ENCODE measurements around the gene TAF9B.
"Not testable (repeated sequence)": the region's sequence is repeated elsewhere in the genome, so short reads cannot be mapped to it uniquely, and the experiment has no call there.

The TAF9B gene, protein sequence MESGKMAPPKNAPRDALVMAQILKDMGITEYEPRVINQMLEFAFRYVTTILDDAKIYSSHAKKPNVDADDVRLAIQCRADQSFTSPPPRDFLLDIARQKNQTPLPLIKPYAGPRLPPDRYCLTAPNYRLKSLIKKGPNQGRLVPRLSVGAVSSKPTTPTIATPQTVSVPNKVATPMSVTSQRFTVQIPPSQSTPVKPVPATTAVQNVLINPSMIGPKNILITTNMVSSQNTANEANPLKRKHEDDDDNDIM

DNA sequence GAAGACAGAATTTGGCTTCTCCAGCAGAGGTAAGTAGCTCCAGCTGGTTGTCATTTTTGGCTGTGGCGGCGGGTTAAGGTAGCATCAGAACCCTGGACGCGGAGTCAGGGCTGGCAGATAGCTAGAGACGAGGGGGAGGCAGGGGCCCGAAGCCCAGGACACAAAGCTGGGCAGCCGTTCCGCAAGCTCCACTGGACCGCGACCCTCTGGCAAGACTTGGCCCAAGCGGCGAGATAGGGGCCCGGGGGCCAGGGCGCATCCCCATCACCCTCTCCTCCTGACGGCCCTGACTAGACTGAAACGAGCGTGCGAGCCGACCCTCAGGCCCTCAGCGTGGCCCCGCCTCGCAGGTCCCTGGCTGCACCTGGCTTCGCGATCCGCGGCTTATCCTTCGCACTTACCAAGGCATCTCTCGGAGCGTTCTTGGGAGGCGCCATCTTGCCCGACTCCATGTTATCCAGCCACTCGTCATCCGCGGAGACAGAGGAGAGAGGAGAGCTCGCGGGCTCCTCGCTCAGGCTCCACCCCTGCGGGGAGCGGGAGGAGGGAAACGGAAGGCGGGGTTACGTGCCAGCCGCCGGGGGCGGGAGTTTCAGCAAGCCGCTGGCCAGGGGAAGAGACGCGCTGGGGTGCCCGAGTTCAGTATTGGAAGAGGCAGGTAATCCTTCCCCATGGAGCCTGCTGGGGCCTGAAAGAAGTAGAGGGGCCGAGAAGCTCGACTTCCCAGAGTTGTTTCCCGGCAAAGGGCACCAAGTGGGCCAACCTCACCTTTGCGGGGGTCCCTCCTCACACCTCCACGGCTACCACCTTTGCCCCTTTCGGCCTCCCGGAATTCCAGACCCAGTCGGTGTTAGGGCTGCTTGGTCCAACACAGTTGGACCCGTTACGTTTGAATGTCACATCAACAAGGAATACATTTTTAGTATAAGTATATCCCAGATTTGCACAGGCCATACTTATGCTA, at the start of gene TAF9B:
TSS of gene TAF9B (minus strand) at position 491 of the 964 bp plus-strand sequence. CDS start at position 452, 39 bp downstream.
- DNase-seq (ENCODE audit: low read depth in 2 of 2), result peak; percentile 60 to 66

- no peak for DNase-seq (ENCODE audit: low read depth in 2 of 2)
Measured at GRCh38 chrX:78182881-78183280, 43.4 kb upstream of the TAF9B start.

DNA sequence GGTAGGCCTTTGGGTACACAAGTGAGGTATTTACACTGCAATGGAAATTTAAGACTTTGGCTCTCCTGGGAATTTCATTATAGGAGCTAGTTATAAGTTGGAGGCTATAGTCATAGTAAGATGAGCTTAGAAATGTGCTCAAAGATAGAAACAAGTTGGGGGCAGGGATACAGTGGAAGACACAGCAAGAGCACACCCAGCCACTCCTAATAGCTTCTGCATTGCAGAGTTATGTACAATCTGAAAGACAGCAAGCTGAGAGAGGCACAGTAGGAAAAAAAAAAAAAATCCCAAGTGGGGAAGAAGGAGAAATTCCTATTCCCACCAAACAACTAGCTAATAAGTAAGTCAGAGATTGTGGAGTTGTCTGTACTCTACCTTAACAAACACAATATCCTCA, 41.9 kb upstream of the TAF9B start:
- no peak for DNase-seq (ENCODE audit: low read depth in 2 of 2)

- no peak for DNase-seq (ENCODE audit: low read depth in 2 of 2)
Measured at GRCh38 chrX:78168065-78168464, 28.6 kb upstream of the TAF9B start.

DNA sequence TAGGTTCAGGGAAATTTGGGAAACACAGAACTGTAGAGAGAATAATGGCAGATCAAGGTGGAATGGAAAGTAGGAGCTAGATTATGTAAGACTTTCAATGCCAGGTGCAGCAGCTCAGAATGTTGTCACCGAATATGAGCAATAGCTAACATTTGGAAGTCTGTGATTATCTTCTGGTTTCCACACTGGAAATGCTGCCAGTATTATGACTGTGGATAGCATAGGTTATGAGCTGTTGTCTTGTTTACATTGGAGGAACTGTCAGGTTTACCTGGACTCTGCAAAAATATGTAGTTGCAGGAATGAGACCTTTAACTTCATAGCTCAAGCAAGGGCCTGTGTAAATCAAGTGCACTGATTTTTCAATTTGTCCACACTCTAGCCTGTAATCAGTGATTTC, 26.0 kb upstream of the TAF9B start:
- DNase-seq (ENCODE audit: low read depth in 2 of 2), result no peak

- not testable (repeated sequence) for DNase-seq (ENCODE audit: low read depth in 2 of 2)
Measured at GRCh38 chrX:78163175-78163574, 23.7 kb upstream of the TAF9B start.

DNA sequence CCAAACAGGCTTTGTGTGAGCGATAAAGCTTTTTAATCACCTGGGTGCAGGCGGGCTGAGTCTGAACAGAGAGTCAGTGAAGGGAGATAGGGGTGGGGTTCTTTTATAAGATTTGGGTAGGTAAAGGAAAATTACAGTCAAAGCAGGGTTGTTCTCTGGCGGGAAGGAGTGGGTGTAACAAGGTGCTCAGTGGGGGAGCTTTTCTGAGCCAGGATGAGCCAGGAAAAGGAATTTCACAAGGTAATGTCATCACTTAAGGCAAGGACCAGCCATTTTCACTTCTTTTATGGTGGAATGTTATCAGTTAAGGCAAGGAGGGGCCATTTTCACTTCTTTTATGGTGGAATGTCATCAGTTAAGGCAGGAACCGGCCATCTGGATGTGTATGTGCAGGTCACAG, 21.3 kb upstream of the TAF9B start:
- DNase-seq (ENCODE audit: low read depth in 2 of 2), result not testable (repeated sequence)

DNA sequence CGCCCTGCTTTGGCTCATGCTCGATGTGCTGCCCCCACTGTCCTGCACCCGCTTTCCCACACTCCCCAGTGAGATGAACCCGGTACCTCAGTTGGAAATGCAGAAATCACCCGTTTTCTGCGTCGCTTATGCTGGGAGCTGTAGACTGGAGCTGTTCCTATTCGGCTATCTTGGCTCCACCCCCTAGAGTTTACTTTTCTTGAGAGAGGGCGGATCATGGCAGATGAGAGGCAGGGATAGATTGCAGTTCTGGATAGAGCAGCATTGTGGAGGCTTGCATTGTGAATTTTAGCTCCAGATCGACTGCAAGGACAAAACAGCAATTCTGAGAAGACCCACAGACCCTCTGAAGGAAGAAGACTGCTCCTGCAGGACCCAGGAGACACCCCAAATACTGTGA, 18.4 kb upstream of the TAF9B start:
- not testable (repeated sequence) for DNase-seq (ENCODE audit: low read depth in 2 of 2)

- DNase-seq (ENCODE audit: low read depth in 2 of 2), result not testable (repeated sequence)
Measured at GRCh38 chrX:78157373-78157772, 17.9 kb upstream of the TAF9B start.

- DNase-seq (ENCODE audit: low read depth in 2 of 2), result not testable (repeated sequence)
Measured at GRCh38 chrX:78147002-78147540, 7.6 kb upstream of the TAF9B start.

GRCh38 chrX:78140206-78140605, 756 bp upstream of the TAF9B start:
- no peak for DNase-seq (ENCODE audit: low read depth in 2 of 2)

DNA sequence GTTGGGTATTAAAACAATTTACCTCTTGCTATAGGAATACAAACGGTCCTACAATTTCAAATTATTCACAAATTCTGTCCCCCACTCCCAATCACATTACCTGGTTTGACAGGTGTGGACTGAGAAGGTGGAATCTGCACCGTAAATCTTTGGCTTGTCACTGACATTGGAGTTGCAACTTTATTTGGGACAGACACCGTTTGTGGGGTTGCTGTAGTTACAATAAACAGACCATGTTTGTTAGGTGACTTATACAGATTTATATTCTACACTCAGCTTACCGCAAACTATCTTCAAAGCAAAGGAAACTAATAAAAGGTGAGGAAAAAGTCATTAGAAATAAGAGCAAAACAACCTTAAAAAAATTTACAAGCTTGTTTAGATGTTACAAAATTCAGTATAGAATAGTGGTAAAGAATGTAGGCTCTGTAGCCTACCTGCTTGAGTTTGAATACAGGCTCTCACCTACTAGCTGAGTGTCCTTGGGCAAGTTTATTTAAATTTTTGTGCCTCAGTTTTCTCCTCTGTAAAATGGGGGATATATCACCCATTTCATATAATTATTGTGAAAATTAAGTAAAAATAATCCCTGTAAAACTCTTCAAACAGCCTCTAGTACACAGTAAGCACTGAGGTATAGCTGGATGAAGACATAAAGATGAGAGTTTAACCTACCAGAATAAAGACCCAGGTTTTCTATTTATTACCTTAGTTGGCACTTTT, 6.1 kb downstream of the TAF9B start:
- DNase-seq (ENCODE audit: low read depth in 2 of 2), result no peak

DNA sequence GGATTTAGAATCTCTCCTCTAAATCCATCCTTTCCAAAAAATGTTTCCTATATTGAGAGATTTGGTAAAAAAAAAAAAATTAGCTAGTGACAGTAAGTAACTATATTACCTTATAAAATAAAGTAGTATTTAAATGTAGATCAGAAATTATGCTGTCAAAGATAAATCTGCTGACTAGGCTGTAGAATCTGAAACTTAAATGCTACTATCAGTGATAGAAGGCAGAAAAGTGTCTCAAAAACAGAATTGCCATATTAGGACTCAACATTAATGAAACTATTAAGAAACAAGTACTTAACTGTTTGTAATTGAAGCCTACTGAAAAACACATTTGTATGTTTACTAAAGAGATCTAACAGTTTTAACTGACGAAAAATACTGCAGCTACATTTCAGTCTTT, 8.3 kb downstream of the TAF9B start:
- DNase-seq (ENCODE audit: low read depth in 2 of 2), result no peak

- DNase-seq (ENCODE audit: low read depth in 2 of 2), result no peak
Measured at GRCh38 chrX:78130396-78130795, 9.1 kb downstream of the TAF9B start.

GRCh38 chrX:78129714-78130113, 9.7 kb downstream of the TAF9B start:
- DNase-seq (ENCODE audit: low read depth in 2 of 2), result no peak

DNA sequence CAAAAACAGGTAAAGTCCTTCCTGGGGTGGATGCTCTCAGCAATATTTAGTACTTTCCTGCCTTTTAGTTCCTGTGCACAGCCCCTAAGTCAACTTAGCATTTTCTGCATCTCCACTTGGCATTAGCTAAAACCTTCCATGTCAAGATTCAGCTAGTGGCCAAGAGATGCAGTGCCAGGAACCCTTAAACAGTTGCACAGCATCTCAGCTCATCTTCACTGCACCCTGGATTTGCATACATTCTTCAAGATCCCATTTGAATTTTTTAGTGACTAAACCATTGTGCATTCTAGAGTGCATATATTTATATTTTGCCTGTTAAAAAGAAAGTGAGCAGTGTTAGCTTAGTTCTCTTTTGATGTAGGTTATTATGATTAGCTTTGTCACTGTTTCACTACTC, 13.7 kb downstream of the TAF9B start:
- not testable (repeated sequence) for DNase-seq (ENCODE audit: low read depth in 2 of 2)

GRCh38 chrX:78125148-78125547, 14.3 kb downstream of the TAF9B start:
- DNase-seq (ENCODE audit: low read depth in 2 of 2), result no peak

DNA sequence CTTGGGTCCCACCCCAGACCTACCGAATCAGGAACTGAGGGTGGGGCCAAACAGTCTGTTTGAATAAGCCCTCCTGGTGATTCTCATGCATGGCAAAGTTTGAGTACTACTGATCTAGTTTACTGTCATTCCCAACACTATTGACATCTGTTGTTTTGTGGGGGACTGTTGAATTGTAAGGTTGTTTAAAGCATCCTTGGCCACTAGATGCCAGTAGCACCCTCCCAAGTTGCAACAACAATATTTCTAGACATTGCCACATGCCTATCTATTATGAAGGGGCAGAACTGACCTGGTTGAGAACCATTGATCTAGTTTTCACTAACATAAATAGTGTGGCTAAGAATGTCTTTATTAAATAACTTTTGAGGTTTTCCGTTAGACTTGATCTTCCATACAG, 15.1 kb downstream of the TAF9B start:
- no peak for DNase-seq (ENCODE audit: low read depth in 2 of 2)

- DNase-seq (ENCODE audit: low read depth in 2 of 2), result peak in 1 of 2 donors; percentile 33
Measured at GRCh38 chrX:78123190-78123589, 16.3 kb downstream of the TAF9B start.

DNA sequence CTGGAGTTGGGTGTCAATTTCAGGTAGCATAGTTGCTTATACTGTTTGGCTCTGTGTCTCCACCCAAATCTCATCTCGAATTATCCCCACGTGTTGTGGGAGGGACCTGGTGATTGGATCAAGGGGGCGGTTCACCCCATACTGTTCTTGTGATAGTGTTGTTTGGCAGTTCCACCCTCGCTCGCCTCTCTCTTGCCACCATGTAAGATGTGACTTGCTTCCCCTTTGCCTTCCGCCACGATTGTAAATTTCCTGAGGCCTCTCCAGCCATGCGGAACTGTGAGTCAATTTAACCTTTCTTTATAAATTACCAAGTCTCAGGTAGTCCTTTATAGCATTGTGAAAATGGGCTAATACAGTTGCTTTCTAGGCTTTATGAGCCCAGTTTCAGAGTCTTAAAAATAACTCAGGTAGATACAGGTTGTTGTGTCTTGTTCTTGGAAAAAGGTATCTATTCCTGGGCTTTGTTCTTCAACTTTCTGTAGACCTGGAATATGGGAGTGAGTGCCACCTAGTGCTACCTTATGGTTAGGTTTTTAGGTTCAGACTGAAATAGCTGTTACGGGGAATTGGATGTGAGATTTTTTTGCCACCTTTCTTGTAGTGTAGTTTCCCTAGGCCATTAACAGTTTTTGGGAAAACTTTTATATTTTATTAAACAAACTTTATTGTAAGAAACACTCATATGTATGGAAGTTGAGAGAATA, 19.8 kb downstream of the TAF9B start:
- no peak for DNase-seq (ENCODE audit: low read depth in 2 of 2)

- DNase-seq (ENCODE audit: low read depth in 2 of 2), result no peak
Measured at GRCh38 chrX:78118628-78119027, 20.8 kb downstream of the TAF9B start.
